Measurements from ENCODE around the gene FGGY. TPM values are rescaled to one million over a fixed set of nuclear protein-coding genes. Genes with fewer than 3 reads are reported as not detected.
A peak's percentile ranks its signal among the peaks of the same experiment; 100 is the strongest.

FGGY gene
- total RNA-seq, 2 donors from 2014 or later: 14.1 to 14.8 TPM

GRCh38 chr1:59553371-59553770 is 256.5 kb downstream of the FGGY start:
- Mint-ChIP-seq H3K4me1 (peaks cover 44% of the 10 kb centered on the region), H3K4me3 (no peak overlapping the region), H3K27me3 (ENCODE audit: insufficient read depth) (no peaks in the 10 kb centered on the region), H3K27ac (no peak overlapping the region), H3K9me3 (peaks cover 23% of the 10 kb centered on the region), H3K36me3 (ENCODE audit: low read depth) (peaks cover 11% of the 10 kb centered on the region)
- TF ChIP-seq, protein P1, sequence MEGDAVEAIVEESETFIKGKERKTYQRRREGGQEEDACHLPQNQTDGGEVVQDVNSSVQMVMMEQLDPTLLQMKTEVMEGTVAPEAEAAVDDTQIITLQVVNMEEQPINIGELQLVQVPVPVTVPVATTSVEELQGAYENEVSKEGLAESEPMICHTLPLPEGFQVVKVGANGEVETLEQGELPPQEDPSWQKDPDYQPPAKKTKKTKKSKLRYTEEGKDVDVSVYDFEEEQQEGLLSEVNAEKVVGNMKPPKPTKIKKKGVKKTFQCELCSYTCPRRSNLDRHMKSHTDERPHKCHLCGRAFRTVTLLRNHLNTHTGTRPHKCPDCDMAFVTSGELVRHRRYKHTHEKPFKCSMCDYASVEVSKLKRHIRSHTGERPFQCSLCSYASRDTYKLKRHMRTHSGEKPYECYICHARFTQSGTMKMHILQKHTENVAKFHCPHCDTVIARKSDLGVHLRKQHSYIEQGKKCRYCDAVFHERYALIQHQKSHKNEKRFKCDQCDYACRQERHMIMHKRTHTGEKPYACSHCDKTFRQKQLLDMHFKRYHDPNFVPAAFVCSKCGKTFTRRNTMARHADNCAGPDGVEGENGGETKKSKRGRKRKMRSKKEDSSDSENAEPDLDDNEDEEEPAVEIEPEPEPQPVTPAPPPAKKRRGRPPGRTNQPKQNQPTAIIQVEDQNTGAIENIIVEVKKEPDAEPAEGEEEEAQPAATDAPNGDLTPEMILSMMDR (conservative IDR thresholded peaks at IDR 0.05): no peak
- no peak for DNase-seq
- 92 to 100% methylated on average over 2 to 4 of the region's 4 CpGs for WGBS, 2 experiments (ENCODE audit: insufficient coverage in 1 of 2, insufficient read length in 1 of 2)
- Histone ChIP-seq H3K27me3 (ENCODE audit: control insufficient read depth, insufficient read depth, low read length, poor library complexity, severe bottlenecking) (no peaks in the 10 kb centered on the region), H3K9ac (ENCODE audit: extremely low read depth, low read length, poor library complexity, severe bottlenecking) (no peak overlapping the region), H3K36me3 (ENCODE audit: control insufficient read depth, insufficient read depth, low read length) (no peaks in the 10 kb centered on the region), H3K27ac (ENCODE audit: low read depth, low read length) (no peak overlapping the region), H3K9me3 (ENCODE audit: control insufficient read depth, low read length) (peaks cover 24% of the 10 kb centered on the region), H3K4me3 (ENCODE audit: low read length) (no peak overlapping the region), H3K4me1 (ENCODE audit: control insufficient read depth, insufficient read depth, low read length) (peaks cover 5% of the 10 kb centered on the region)

DNA sequence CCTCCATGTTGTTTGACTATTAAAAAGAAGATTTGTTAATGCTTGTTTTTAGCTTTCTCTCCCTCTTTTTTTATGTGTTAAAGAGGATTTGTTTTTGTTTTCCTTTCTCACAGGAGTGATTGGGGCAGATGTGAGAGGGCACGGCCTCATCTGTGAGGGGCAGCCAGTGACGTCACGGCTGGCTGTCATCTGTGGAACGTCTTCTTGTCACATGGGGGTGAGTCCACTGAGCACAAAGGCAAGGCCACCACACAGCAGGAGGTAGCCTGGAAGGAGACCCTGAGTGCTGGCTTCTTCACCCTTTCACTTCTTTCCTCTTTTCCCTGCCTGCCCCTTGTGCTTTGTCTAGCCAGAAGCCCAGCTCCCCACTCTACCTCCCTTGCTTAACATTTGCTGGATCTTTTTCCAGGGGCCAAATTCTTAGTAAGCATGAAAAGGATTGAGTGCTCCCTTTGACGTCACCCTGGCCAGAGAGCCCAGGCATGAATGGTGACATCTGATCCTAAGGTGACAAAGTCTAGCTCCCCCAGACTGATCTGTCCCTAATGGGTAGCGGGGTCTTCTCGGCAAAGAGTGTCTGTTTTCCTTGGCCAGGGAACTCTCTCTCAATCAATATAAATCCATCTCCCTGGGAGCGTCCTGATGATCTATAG is 257.2 kb downstream of the FGGY start:
- DNase-seq: no peak
- no peaks in the 10 kb centered on the region for H3K36me3 ChIP-seq (ENCODE audit: control insufficient read depth, insufficient read depth, low read length)
- H3K27me3 ChIP-seq (ENCODE audit: control insufficient read depth, insufficient read depth, low read length, poor library complexity, severe bottlenecking): no peaks in the 10 kb centered on the region
- peak overlapping the region; percentile 39 for H3K27ac ChIP-seq (ENCODE audit: low read depth, low read length)
- Mint-ChIP-seq H3K4me1 (peaks cover 44% of the 10 kb centered on the region), H3K36me3 (ENCODE audit: low read depth) (peaks cover 19% of the 10 kb centered on the region), H3K4me3 (no peak overlapping the region), H3K27ac (no peak overlapping the region), H3K27me3 (ENCODE audit: insufficient read depth) (no peaks in the 10 kb centered on the region), H3K9me3 (peaks cover 30% of the 10 kb centered on the region)
- no peak overlapping the region for H3K4me3 ChIP-seq (ENCODE audit: low read length)
- 76 to 89% methylated on average over 5 to 8 of the region's 8 CpGs for WGBS, 2 experiments (ENCODE audit: insufficient coverage in 1 of 2, insufficient read length in 1 of 2)
- TF ChIP-seq, protein P1 (conservative IDR thresholded peaks at IDR 0.05): no peak
- peaks cover 32% of the 10 kb centered on the region for H3K9me3 ChIP-seq (ENCODE audit: control insufficient read depth, low read length)
- peaks cover 5% of the 10 kb centered on the region for H3K4me1 ChIP-seq (ENCODE audit: control insufficient read depth, insufficient read depth, low read length)
- no peak overlapping the region for H3K9ac ChIP-seq (ENCODE audit: extremely low read depth, low read length, poor library complexity, severe bottlenecking)

DNA sequence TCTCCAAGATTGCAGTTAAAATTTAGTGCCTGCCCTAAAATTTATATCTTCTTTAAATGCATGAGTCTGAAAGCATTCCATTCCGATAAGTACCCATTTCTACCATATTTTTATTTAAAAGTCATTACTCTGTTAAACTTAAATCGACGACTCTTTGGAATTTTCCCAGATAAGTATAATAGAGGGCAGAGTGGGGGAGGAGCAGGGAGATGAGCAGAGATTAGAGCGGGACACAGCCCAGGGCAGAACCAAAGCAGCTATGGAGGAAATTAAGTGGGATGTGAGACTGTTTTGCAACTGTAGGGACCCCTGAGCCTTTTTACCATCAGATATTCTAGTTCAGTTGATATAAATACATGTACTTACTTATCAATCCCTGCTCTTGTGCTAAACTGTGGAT is 257.9 kb downstream of the FGGY start:
- Mint-ChIP-seq H3K27ac (no peak overlapping the region), H3K9me3 (peaks cover 35% of the 10 kb centered on the region), H3K4me3 (no peak overlapping the region), H3K27me3 (ENCODE audit: insufficient read depth) (no peaks in the 10 kb centered on the region), H3K4me1 (peaks cover 44% of the 10 kb centered on the region), H3K36me3 (ENCODE audit: low read depth) (peaks cover 19% of the 10 kb centered on the region)
- Histone ChIP-seq H3K27me3 (ENCODE audit: control insufficient read depth, insufficient read depth, low read length, poor library complexity, severe bottlenecking) (no peaks in the 10 kb centered on the region), H3K9me3 (ENCODE audit: control insufficient read depth, low read length) (peaks cover 38% of the 10 kb centered on the region), H3K27ac (ENCODE audit: low read depth, low read length) (no peak overlapping the region), H3K36me3 (ENCODE audit: control insufficient read depth, insufficient read depth, low read length) (no peaks in the 10 kb centered on the region), H3K9ac (ENCODE audit: extremely low read depth, low read length, poor library complexity, severe bottlenecking) (no peak overlapping the region), H3K4me3 (ENCODE audit: low read length) (no peak overlapping the region), H3K4me1 (ENCODE audit: control insufficient read depth, insufficient read depth, low read length) (peaks cover 5% of the 10 kb centered on the region)
- TF ChIP-seq, protein P1 (conservative IDR thresholded peaks at IDR 0.05): no peak
- WGBS, 2 experiments (ENCODE audit: insufficient coverage in 1 of 2, insufficient read length in 1 of 2): 93 to 100% methylated on average over 1 to 4 of the region's 4 CpGs
- no peak for DNase-seq

Data from endodermal cell (in vitro differentiated cells).